ENCODE data around the gene DEAF1. TPM values are rescaled to one million over a fixed set of nuclear protein-coding genes. Genes with fewer than 3 reads are reported as not detected.

DEAF1 gene
- total RNA-seq, 1 experiment from 2014 or later: 46.8 TPM

DNA sequence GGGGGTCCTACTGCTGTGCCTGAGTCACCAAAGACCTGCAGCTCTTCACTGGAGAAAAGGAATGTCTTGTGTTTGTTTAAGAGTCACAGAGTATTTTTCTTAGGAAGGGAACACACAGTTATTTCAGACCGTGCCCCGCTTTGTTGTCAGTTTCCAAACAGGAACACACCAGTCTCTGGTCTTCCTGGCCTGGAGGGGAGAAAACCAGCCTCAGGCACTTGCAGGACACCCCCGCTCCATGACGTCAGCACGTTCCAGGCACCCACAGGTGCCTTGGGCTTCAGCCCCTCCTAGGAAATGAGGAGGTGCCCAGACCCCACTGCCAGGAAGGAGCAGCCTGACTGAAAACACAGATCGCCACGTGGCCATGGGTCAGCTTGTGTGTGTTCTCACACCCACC is 5.4 kb downstream of the DEAF1 start:
- TF ChIP-seq CTCF (IDR thresholded peaks at IDR 0.05; ENCODE audit: unreplicated experiment): no peak
- intact Hi-C loops (cut with micrococcal nuclease): no loop called here
- peaks cover 17% of the 10 kb centered on the region for H3K4me1 Mint-ChIP-seq (ENCODE audit: insufficient read depth, unreplicated experiment)
- H3K27ac Mint-ChIP-seq (ENCODE audit: low read depth, unreplicated experiment): no peak overlapping the region
- no peaks in the 10 kb centered on the region for H3K27me3 Mint-ChIP-seq (ENCODE audit: insufficient read depth, unreplicated experiment)
- POLR2A ChIA-PET: interaction anchor here (0.6 kb wide), 1 partner anchor 114 kb away, joined by 3 read pairs; no protein-coding TSS in a partner anchor
- H3K4me3 Mint-ChIP-seq (ENCODE audit: unreplicated experiment): no peak overlapping the region
- H3K9me3 Mint-ChIP-seq (ENCODE audit: unreplicated experiment): no peaks in the 10 kb centered on the region
- no TSS peak for BruUV-seq (replicated peaks)
- CTCF ChIA-PET: no interaction called here
- DNase-seq (ENCODE audit: unreplicated experiment): no peak
- peaks cover 54% of the 10 kb centered on the region for H3K36me3 Mint-ChIP-seq (ENCODE audit: insufficient read depth, unreplicated experiment)

GRCh38 chr11:688681-689080 is 6.3 kb downstream of the DEAF1 start:
- no peak overlapping the region for H3K27ac Mint-ChIP-seq (ENCODE audit: low read depth, unreplicated experiment)
- H3K9me3 Mint-ChIP-seq (ENCODE audit: unreplicated experiment): no peaks in the 10 kb centered on the region
- no peak for TF ChIP-seq CTCF (IDR thresholded peaks at IDR 0.05; ENCODE audit: unreplicated experiment)
- CTCF ChIA-PET: no interaction called here
- H3K4me1 Mint-ChIP-seq (ENCODE audit: insufficient read depth, unreplicated experiment): peaks cover 14% of the 10 kb centered on the region
- H3K27me3 Mint-ChIP-seq (ENCODE audit: insufficient read depth, unreplicated experiment): no peaks in the 10 kb centered on the region
- no TSS peak for BruUV-seq (replicated peaks)
- peaks cover 64% of the 10 kb centered on the region for H3K36me3 Mint-ChIP-seq (ENCODE audit: insufficient read depth, unreplicated experiment)
- DNase-seq (ENCODE audit: unreplicated experiment): no peak
- POLR2A ChIA-PET: no interaction called here
- H3K4me3 Mint-ChIP-seq (ENCODE audit: unreplicated experiment): no peak overlapping the region
- intact Hi-C loops (cut with micrococcal nuclease): no loop called here

DNA sequence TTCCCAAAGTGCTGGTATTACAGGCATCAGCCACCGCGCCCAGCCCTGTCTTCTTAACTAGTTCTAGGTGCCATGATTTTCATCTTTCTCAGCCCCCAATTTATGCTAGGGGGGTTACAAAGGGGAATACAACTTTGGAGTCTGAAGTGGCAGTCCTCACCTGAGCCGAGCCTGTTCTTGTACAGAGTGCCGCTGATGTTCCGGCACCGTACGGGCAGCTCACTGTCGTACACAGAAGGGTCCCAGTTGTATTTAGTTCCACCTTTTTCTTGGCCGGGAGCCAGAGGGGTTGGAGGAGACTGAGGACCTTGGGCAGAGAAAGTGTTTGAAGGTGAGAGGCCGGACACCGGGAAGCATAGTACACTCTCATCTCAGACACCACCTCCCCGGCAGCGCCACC is 7.3 kb downstream of the DEAF1 start:
- no peak for DNase-seq (ENCODE audit: unreplicated experiment)
- H3K4me1 Mint-ChIP-seq (ENCODE audit: insufficient read depth, unreplicated experiment): peaks cover 7% of the 10 kb centered on the region
- H3K27ac Mint-ChIP-seq (ENCODE audit: low read depth, unreplicated experiment): no peak overlapping the region
- peaks cover 69% of the 10 kb centered on the region for H3K36me3 Mint-ChIP-seq (ENCODE audit: insufficient read depth, unreplicated experiment)
- BruUV-seq (replicated peaks): no TSS peak
- ChIA-PET POLR2A (interaction anchor here (0.6 kb wide), 1 partner anchor 49 kb away, joined by 3 read pairs; no protein-coding TSS in a partner anchor), CTCF (no interaction called here)
- no peak overlapping the region for H3K4me3 Mint-ChIP-seq (ENCODE audit: unreplicated experiment)
- H3K9me3 Mint-ChIP-seq (ENCODE audit: unreplicated experiment): no peaks in the 10 kb centered on the region
- H3K27me3 Mint-ChIP-seq (ENCODE audit: insufficient read depth, unreplicated experiment): no peaks in the 10 kb centered on the region
- intact Hi-C loops (cut with micrococcal nuclease): no loop called here
- no peak for TF ChIP-seq CTCF (IDR thresholded peaks at IDR 0.05; ENCODE audit: unreplicated experiment)

DNA sequence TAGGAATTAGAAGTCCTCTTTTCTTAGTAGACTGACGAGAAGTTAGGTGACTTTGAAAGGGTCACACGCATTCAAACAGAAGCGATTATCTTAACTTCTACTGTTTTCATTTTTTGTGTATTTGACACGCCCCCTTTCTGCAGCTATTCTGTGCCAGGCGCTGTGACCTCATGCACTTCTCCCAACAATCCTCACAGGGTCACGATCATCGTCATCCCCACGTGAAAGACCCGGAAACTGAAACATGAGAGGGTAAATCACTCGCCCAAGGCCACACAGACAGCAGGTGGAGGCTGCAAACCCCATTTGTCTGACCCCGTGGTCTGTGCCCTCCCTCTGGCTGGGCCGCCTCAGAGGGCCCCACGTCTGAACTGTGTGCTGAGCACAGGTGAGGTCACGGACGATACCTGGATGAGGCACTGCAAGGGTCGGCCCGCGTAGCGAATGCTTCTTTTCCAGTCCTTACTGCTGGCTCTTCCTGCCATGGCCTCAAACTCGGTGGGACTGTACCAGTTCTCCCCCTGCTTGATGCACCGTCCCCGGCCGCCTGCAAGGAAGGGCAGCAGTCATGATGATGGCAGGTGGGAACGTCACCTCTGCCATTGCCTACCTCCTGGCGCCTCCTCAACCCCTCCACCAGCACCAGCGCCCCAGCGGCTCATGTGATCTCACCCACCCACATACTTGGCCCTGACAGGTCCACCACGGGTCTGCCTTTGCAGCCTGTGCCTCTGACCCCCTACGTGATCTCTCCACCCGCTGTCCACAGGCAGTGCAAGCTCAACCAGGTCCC is 8.4 kb downstream of the DEAF1 start:
- intact Hi-C loops (cut with micrococcal nuclease): no loop called here
- no peaks in the 10 kb centered on the region for H3K27me3 Mint-ChIP-seq (ENCODE audit: insufficient read depth, unreplicated experiment)
- no TSS peak for BruUV-seq (replicated peaks)
- no peak for TF ChIP-seq CTCF (IDR thresholded peaks at IDR 0.05; ENCODE audit: unreplicated experiment)
- no peak overlapping the region for H3K27ac Mint-ChIP-seq (ENCODE audit: low read depth, unreplicated experiment)
- DNase-seq (ENCODE audit: unreplicated experiment): no peak
- H3K36me3 Mint-ChIP-seq (ENCODE audit: insufficient read depth, unreplicated experiment): peaks cover 71% of the 10 kb centered on the region
- no peaks in the 10 kb centered on the region for H3K9me3 Mint-ChIP-seq (ENCODE audit: unreplicated experiment)
- H3K4me3 Mint-ChIP-seq (ENCODE audit: unreplicated experiment): no peak overlapping the region
- CTCF ChIA-PET: interaction anchor here (0.5 to 1.5 kb wide), 3 partner anchors 10 to 36 kb away, joined by 3 to 4 read pairs (median 3); no protein-coding TSS in a partner anchor
- H3K4me1 Mint-ChIP-seq (ENCODE audit: insufficient read depth, unreplicated experiment): no peaks in the 10 kb centered on the region
- POLR2A ChIA-PET: no interaction called here
